Nephron (organoid): ENCODE measurements around the gene LRP5.

ENCODE experiments used
- H3K27ac Mint-ChIP-seq, 3 experiments: 2 replicates each; pipeline ENCODE4 v1.8.0; 2020; ENCODE audit warnings: mixed read lengths in 3 of 3, mild to moderate bottlenecking in 2 of 3, moderate library complexity in 1 of 3
- H3K27me3 Mint-ChIP-seq: 2 replicates; pipeline ENCODE4 v1.8.0; 2021; ENCODE audit warnings: low read depth, mild to moderate bottlenecking, moderate library complexity, mixed read lengths
- H3K36me3 Mint-ChIP-seq: 2 replicates; pipeline ENCODE4 v1.8.0; 2020; ENCODE audit warnings: low read depth, mixed read lengths
- H3K4me1 Mint-ChIP-seq: 2 replicates; pipeline ENCODE4 v1.8.0; 2020; ENCODE audit warnings: mixed read lengths
- H3K4me3 Mint-ChIP-seq, 3 experiments: 2 replicates each; pipeline ENCODE4 v1.8.0; 2020; ENCODE audit warnings: mild to moderate bottlenecking in 3 of 3, mixed read lengths in 3 of 3, moderate library complexity in 2 of 3
- H3K9me3 Mint-ChIP-seq: 2 replicates; pipeline ENCODE4 v1.8.0; 2020; ENCODE audit warnings: mixed read lengths
- CTCF ChIP-seq, 3 experiments: fragments of 200-600 bp; sonication (generic); IDR thresholded peaks; one replicate each; pipeline ENCODE4 v1.5.0; 2021; ENCODE audit warnings: antibody characterized with exemption in 3 of 3; ENCODE audit not compliant: unreplicated experiment in 3 of 3

LRP5 gene

GRCh38 chr11:68349461-68350249 lies 37.3 kb downstream of the LRP5 start:
- Mint-ChIP-seq H3K27me3 (no peaks in the 10 kb centered on the region), H3K4me1 (peaks cover 49% of the 10 kb centered on the region), H3K27ac (no peak overlapping the region), H3K9me3 (peaks cover 10% of the 10 kb centered on the region), H3K36me3 (peaks cover 45% of the 10 kb centered on the region), H3K4me3 (no peak overlapping the region)
- TF ChIP-seq CTCF (IDR thresholded peaks at IDR 0.05; ENCODE audit: unreplicated experiment in 3 of 3) = no peak

GRCh38 chr11:68350759-68351449 lies 38.5 kb downstream of the LRP5 start:
- no peak overlapping the region for H3K4me3 Mint-ChIP-seq
- peaks cover 5% of the 10 kb centered on the region for H3K9me3 Mint-ChIP-seq
- H3K36me3 Mint-ChIP-seq = peaks cover 39% of the 10 kb centered on the region
- no peak for TF ChIP-seq CTCF (IDR thresholded peaks at IDR 0.05; ENCODE audit: unreplicated experiment in 3 of 3)
- H3K4me1 Mint-ChIP-seq = peaks cover 45% of the 10 kb centered on the region
- peak overlapping the region in 2 of 3 experiments; percentile 33 to 42 for H3K27ac Mint-ChIP-seq
- no peaks in the 10 kb centered on the region for H3K27me3 Mint-ChIP-seq

- Mint-ChIP-seq H3K9me3 (no peaks in the 10 kb centered on the region), H3K4me3 (no peak overlapping the region), H3K27ac (peak overlapping the region in 2 of 3 experiments; percentile 43 to 61), H3K36me3 (peaks cover 37% of the 10 kb centered on the region), H3K4me1 (peaks cover 41% of the 10 kb centered on the region), H3K27me3 (no peaks in the 10 kb centered on the region)
- TF ChIP-seq CTCF (IDR thresholded peaks at IDR 0.05; ENCODE audit: unreplicated experiment in 3 of 3) = no peak
Measured at GRCh38 chr11:68351450-68352275, 39.3 kb downstream of the LRP5 start.

- TF ChIP-seq CTCF (IDR thresholded peaks at IDR 0.05; ENCODE audit: unreplicated experiment in 3 of 3) = no peak
- no peak overlapping the region for H3K4me3 Mint-ChIP-seq
- peak overlapping the region; percentile 43 to 67 (median 61) for H3K27ac Mint-ChIP-seq
- H3K27me3 Mint-ChIP-seq = no peaks in the 10 kb centered on the region
- no peaks in the 10 kb centered on the region for H3K9me3 Mint-ChIP-seq
- peaks cover 38% of the 10 kb centered on the region for H3K36me3 Mint-ChIP-seq
- peaks cover 35% of the 10 kb centered on the region for H3K4me1 Mint-ChIP-seq
Measured at GRCh38 chr11:68352591-68352990, 40.2 kb downstream of the LRP5 start.

GRCh38 chr11:68353118-68353517 lies 40.7 kb downstream of the LRP5 start:
- Mint-ChIP-seq H3K27ac (peak overlapping the region; percentile 24 to 67 (median 43)), H3K4me3 (no peak overlapping the region), H3K27me3 (no peaks in the 10 kb centered on the region), H3K36me3 (peaks cover 39% of the 10 kb centered on the region), H3K9me3 (no peaks in the 10 kb centered on the region), H3K4me1 (peaks cover 35% of the 10 kb centered on the region)
- TF ChIP-seq CTCF (IDR thresholded peaks at IDR 0.05; ENCODE audit: unreplicated experiment in 3 of 3) = no peak
